ENCODE results near the gene MEGF6. TPM values are rescaled to one million over a fixed set of nuclear protein-coding genes. Genes with fewer than 3 reads are reported as not detected.

Gene MEGF6
- total RNA-seq, 1 donor from 2014 or later = 198 TPM

- peak overlapping the region; percentile 42 for H3K27ac Mint-ChIP-seq (ENCODE audit: unreplicated experiment)
- no peaks in the 10 kb centered on the region for H3K36me3 Mint-ChIP-seq (ENCODE audit: low read depth, unreplicated experiment)
- no peaks in the 10 kb centered on the region for H3K9me3 Mint-ChIP-seq (ENCODE audit: unreplicated experiment)
- H3K27me3 Mint-ChIP-seq (ENCODE audit: unreplicated experiment) = peaks cover 14% of the 10 kb centered on the region
- no peak for TF ChIP-seq CTCF (IDR thresholded peaks at IDR 0.05; ENCODE audit: unreplicated experiment)
- H3K4me1 Mint-ChIP-seq (ENCODE audit: unreplicated experiment) = peaks cover 6% of the 10 kb centered on the region
- H3K4me3 Mint-ChIP-seq (ENCODE audit: unreplicated experiment) = peak overlapping the region; percentile 80
- DNase-seq (ENCODE audit: low spot score) = peak; percentile 70
These were observed 80.1 kb downstream of the MEGF6 start for GRCh38 chr1:3530926-3531818.

GRCh38 chr1:3530086-3530925 lies 81.0 kb downstream of the MEGF6 start:
- H3K27ac Mint-ChIP-seq (ENCODE audit: unreplicated experiment) = no peak overlapping the region
- peak; percentile 37 for DNase-seq (ENCODE audit: low spot score)
- H3K27me3 Mint-ChIP-seq (ENCODE audit: unreplicated experiment) = peaks cover 14% of the 10 kb centered on the region
- H3K4me1 Mint-ChIP-seq (ENCODE audit: unreplicated experiment) = peaks cover 6% of the 10 kb centered on the region
- no peak for TF ChIP-seq CTCF (IDR thresholded peaks at IDR 0.05; ENCODE audit: unreplicated experiment)
- no peaks in the 10 kb centered on the region for H3K9me3 Mint-ChIP-seq (ENCODE audit: unreplicated experiment)
- H3K4me3 Mint-ChIP-seq (ENCODE audit: unreplicated experiment) = peak overlapping the region; percentile 80
- H3K36me3 Mint-ChIP-seq (ENCODE audit: low read depth, unreplicated experiment) = no peaks in the 10 kb centered on the region

GRCh38 chr1:3529099-3529729 lies 82.1 kb downstream of the MEGF6 start:
- no peak for TF ChIP-seq CTCF (IDR thresholded peaks at IDR 0.05; ENCODE audit: unreplicated experiment)
- Mint-ChIP-seq H3K9me3 (ENCODE audit: unreplicated experiment) (no peaks in the 10 kb centered on the region), H3K36me3 (ENCODE audit: low read depth, unreplicated experiment) (no peaks in the 10 kb centered on the region), H3K4me3 (ENCODE audit: unreplicated experiment) (no peak overlapping the region), H3K27ac (ENCODE audit: unreplicated experiment) (no peak overlapping the region), H3K4me1 (ENCODE audit: unreplicated experiment) (peaks cover 6% of the 10 kb centered on the region), H3K27me3 (ENCODE audit: unreplicated experiment) (peaks cover 13% of the 10 kb centered on the region)
- DNase-seq (ENCODE audit: low spot score) = no peak

GRCh38 chr1:3527774-3528173 lies 83.5 kb downstream of the MEGF6 start:
- DNase-seq (ENCODE audit: low spot score) = no peak
- H3K4me1 Mint-ChIP-seq (ENCODE audit: unreplicated experiment) = peaks cover 6% of the 10 kb centered on the region
- TF ChIP-seq CTCF (IDR thresholded peaks at IDR 0.05; ENCODE audit: unreplicated experiment) = no peak
- H3K4me3 Mint-ChIP-seq (ENCODE audit: unreplicated experiment) = no peak overlapping the region
- H3K27ac Mint-ChIP-seq (ENCODE audit: unreplicated experiment) = no peak overlapping the region
- H3K9me3 Mint-ChIP-seq (ENCODE audit: unreplicated experiment) = no peaks in the 10 kb centered on the region
- no peaks in the 10 kb centered on the region for H3K36me3 Mint-ChIP-seq (ENCODE audit: low read depth, unreplicated experiment)
- peaks cover 7% of the 10 kb centered on the region for H3K27me3 Mint-ChIP-seq (ENCODE audit: unreplicated experiment)

Data from endothelial cell (in vitro differentiated cells).